Measurements from ENCODE around the gene CDCA4.
A peak's percentile ranks its signal among the peaks of the same experiment; 100 is the strongest.
"Not testable (repeated sequence)": the region's sequence is repeated elsewhere in the genome, so short reads cannot be mapped to it uniquely, and the experiment has no call there.

The CDCA4 gene

DNA sequence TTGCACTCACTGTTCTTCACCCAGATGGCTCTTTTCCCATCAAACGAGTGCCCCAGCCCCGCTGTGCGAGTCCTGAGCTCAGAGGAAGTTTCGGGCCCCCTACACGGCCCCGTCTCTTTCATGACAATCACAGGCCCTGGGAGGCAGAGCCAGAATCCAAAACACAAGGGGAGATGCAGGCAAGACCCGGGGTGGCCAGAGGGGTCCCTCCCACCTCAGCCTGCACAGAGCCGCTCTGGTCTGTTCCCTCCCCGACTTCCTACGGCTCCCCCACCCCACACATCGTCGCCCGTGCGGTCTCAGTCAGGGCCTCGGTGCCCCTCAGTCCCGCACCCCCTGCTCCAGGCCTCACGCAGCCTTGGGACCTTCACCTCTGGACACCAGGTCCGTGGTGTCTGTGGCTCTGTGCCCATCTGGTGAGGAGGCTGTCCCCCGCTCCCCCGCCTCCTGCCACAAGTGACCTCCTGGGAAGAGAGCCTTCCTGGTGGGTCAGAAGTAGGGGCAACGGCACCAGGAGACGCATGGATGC is 35.5 kb upstream of the CDCA4 start:
- DNase-seq, result no peak

DNA sequence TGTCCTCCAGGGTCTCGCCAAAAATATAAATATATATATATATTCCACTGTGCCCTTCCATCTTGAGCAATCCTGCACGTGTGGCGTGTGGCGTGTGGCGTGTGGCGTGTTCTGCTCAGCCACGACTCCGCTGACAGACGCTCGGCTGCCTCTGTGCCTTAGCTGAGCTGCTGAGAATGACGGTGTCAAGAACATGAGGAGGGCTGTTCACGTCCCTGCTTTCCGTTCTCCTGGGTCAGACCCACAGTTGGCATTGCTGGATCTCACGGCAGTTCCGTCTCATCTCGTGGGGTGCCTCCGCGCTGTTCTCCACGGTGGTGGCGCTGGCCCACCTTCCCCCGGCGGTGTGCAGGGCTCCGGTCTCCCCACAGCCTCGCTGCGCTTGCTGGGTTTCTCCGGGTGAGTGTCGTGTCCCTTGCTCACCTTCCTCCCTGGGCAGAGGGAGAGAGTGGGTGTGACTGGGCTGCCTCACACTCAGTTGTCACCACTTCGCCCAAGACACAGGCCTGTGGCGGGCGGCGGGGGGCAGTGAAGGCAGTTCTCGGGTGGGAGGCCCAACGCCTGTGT is 34.9 kb upstream of the CDCA4 start:
- no peak for DNase-seq

GRCh38 chr14:105055334-105055733 is 34.5 kb upstream of the CDCA4 start:
- DNase-seq, result no peak

DNA sequence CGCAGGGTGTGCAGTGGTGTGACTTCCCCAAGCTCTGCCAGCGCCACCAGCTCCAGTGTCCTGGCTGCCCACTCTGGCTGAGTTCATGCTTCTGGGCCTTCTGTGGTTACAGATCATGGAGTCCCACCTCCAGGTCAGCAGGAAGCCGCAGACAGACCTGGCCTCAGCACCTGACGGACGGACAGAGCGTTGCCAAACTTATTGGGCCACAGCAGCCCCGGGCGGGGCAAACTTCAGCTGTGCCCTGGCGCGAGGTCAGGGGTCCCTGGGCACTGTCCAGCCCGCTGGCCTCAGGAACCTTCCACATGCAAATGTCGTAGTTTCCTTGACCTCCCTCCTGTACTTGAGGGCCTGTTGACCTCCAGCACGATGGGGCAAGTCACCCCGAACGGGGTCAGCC is 33.1 kb upstream of the CDCA4 start:
- DNase-seq, result no peak

DNA sequence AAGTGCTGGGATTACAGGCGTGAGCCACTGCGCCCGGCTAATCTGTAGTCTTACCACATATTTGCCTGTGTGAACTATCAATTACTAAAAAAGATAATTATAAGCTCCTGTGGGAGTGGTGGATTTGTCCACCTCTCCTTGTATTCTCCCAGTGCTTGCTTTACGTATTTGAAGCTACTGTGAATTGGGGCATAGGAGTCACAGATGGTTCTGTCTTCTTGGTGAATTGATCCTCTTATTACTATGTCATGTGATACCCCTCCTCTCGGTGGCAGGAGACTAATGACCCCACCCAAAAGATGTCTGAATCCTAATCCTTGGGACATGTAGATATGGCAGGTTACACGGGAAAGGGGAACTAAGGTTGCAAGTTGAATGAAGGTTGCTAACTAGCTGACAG is 32.5 kb upstream of the CDCA4 start:
- no peak for DNase-seq

- DNase-seq, result no peak
Observed at GRCh38 chr14:105052110-105052458, 31.2 kb upstream of the CDCA4 start.

DNA sequence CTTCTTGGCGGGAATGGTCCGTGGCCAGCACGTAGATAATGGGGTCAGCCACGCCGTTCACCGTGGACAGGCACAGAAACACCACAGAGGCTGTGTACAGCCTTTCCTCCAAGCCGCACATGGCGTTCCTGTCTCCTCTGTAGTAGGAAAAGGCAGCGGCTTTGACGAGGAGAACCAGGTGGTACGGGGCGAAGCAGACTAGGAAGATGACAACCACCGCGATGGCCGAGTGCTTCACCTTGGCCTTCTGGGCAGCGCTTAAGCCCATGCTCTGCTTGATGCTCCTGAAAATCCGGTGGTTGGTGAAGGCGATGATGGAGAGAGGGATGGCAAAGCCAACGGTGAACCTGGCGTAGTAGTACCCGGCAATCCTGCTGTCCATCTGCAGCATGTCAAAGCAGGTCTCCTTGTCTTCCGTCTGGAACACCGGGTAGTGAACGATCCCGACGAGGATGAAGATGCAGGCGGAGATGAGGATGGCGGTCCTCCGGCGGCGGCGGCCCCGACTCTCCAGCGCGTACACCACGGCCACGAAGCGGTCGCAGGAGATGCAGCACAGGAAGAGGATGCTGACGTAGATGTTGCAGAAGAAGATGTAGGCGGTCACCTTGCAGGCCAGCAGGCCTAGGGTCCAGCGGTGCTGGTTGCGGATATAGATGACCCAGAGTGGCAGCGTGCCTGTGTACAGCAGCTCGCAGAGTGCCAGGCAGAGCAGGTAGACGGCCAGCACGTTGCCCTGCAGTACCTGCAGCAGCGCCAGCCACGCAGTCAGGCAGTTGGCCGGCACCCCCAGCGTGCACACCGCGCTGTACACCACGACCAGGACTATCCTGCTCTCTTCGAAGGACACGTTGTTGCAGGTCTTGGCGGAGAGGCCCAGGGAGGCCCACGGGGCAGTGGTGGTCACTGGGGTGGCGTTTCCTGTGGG is 30.6 kb upstream of the CDCA4 start:
- DNase-seq, result no peak

GRCh38 chr14:105050551-105050897 is 29.6 kb upstream of the CDCA4 start:
- peak; percentile 6 for DNase-seq

- DNase-seq, result no peak
Observed at GRCh38 chr14:105049753-105050550, 29.1 kb upstream of the CDCA4 start.

- no peak for DNase-seq
Observed at GRCh38 chr14:105047283-105048016, 26.6 kb upstream of the CDCA4 start.

GRCh38 chr14:105046891-105047282 is 26.0 kb upstream of the CDCA4 start:
- DNase-seq, result no peak

GRCh38 chr14:105045710-105046326 is 24.9 kb upstream of the CDCA4 start:
- DNase-seq, result peak; percentile 92

GRCh38 chr14:105043641-105044040 is 22.8 kb upstream of the CDCA4 start:
- DNase-seq, result peak; percentile 7

DNA sequence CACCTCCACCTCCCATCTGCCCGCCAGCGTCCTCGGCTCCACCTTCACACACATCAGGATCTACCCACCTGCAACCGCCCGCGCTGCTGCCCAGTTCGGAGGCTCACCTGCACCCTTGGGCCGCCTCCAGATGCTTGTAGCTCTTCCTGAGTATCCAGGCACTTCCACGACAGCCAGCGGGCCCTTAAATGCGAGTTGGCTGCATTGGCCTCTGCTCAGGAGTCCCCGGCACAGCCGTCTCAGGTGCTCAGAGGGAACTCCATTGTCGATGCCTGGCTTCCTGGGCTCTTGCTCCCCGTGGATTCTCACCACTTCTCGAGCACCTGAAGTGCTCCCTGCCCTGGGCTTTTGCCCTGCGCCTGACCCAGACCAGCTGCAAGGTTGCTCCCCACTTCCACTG is 21.9 kb upstream of the CDCA4 start:
- no peak for DNase-seq

GRCh38 chr14:105041841-105042765 is 21.2 kb upstream of the CDCA4 start:
- no peak for DNase-seq

DNA sequence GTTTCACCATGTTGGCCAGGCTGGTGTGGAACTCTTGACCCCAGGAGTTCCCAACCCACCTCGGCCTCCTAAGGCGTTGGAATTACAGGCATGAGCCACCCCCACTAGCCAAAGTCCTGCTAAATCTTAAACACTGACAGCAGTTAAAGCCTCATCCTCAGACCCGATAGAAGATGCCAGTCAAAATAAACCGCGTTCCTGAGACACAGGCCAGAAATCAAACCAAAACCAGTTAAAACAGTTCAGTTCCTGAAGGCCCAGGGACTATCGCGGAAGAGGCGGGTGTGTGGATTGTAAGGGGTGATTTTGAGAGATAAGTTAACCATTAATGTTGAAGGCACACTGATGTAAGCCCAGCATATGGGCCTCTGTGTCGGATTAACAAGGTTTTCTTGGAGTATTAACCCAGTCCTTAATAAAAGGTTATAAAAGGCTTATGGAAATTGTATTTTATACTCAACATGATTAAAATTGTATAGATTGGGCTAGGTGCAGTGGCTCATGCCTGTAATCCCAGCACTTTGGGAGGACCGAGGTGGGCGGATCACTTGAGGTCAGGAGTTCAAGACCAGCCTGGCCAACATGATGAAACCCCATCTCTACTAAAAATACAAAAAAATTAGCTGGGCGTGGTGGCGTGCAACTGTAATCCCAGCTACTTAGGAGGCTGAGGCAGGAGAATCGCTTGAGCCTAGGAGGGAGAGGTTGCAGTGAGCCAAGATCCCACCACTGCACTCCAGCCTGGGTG is 18.7 kb upstream of the CDCA4 start:
- DNase-seq, result peak; percentile 45

DNA sequence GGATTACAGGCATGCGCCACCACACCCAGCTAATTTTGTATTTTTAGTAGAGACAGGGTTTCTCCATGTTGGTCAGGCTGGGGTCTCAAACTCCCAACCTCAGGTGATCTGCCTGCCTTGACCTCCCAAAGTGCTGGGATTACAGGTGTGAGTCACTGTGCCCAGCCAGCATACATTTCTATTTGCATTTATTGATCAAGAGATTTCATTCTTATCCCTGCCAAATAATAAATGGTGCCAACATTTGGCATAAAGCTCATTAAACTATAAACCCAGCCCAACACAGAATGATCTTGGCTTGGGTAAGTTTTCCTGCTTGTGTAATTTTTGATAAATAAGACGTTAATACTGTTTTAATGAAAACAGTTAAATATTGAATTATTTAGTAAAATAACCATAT is 14.7 kb upstream of the CDCA4 start:
- not testable (repeated sequence) for DNase-seq

DNA sequence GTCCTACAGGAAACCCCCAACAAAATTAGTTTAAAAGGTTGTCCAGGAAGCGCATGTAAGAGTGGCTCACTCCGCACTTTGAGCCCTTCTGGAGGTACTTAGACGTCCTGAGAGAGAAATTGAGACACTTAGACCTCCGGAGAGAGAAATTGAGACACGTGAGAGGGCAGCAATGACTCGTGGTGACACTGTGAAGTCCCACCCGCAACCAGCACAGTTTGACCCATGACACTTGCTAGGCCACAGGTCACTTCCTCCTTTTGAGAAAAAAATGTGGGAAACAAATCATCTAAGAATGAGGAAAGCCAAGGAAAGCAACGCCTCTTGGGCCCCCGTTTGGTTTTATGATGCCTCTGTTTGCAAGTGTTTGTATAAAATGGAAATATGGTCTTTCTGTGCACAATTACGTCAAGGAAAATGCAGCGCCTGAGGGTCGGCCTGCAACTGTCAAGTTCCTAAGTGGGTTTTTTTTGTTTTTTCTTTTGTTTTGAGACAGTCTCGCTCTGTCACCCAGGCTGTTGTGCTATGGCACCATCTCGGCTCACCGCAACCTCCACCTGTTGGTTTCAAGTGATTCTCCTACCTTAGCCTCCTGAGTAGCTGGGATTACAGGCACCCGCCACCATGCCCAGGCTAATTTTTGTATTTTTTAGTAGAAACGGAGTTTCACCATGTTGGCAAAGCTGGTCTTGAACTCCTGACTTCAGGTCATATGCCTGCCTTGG is 13.6 kb upstream of the CDCA4 start:
- DNase-seq, result no peak

DNA sequence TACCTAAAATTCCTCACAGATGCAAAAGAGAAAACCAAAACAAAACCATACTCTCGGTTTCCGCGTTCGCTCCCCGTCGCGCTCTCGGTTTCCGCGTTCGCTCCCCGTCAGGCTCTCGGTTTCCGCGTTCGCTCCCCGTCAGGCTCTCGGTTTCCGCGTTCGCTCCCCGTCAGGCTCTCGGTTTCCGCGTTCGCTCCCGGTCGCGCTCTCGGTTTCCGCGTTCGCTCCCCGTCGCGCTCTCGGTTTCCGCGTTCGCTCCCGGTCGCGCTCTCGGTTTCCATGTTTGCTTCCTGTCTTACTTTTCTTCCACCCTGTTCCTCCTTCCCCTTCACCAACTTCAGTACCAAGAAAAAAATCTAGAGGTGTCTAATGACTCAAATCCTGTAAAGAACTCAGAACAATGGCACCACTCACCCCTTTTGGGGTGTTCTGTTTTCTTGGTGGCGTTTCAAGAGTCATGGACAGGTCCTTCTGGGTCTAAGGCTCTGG is 12.6 kb upstream of the CDCA4 start:
- DNase-seq, result not testable (repeated sequence)

DNA sequence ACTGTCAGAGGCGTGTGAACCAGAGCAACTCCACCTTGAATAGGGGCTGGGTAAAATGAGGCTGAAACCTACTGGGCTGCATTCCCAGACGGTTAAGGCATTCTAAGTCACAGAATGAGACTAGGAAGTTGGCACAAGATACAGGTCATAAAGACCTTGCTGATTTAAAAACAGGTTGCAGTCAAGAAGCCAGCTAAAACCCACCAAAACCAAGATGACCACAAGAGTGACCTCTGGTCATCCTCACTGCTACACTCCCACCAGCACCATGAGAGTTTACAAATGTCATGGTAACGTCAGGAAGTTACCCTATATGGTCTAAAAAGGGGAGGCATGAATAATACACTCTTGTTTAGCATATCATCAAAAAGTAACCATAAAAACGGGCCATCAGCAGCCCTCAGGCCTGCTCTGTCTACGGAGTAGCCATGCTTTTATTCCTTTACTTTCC is 11.6 kb upstream of the CDCA4 start:
- peak; percentile 27 for DNase-seq

All from OCI-M1 (cell line).